Neuron (in vitro differentiated cells): ENCODE measurements around the gene TSC22D4.

Experiments
- H2AFZ ChIP-seq: one replicate; pipeline ENCODE4 v1.6.1; 2013; ENCODE audit warnings: low read depth, mild to moderate bottlenecking, inconsistent platforms, low read length, moderate library complexity
- H3K27me3 ChIP-seq: one replicate; pipeline ENCODE4 v1.6.1; 2013; ENCODE audit warnings: low read length; ENCODE audit not compliant: insufficient read depth
- H3K36me3 ChIP-seq: one replicate; pipeline ENCODE4 v1.6.1; 2013; ENCODE audit warnings: low read length; ENCODE audit not compliant: insufficient read depth
- H3K4me1 ChIP-seq: one replicate; pipeline ENCODE4 v1.6.1; 2013; ENCODE audit warnings: low read length; ENCODE audit not compliant: insufficient read depth
- H3K4me3 ChIP-seq: 2 replicates; pipeline ENCODE4 v1.5.1; 2013; ENCODE audit warnings: mild to moderate bottlenecking, low read length, moderate library complexity
- H3K9me3 ChIP-seq: one replicate; pipeline ENCODE4 v1.6.1; 2013; ENCODE audit warnings: low read length

TSC22D4 gene

GRCh38 chr7:100488333-100489095 is 9.5 kb upstream of the TSC22D4 start:
- no peaks in the 10 kb centered on the region for H3K9me3 ChIP-seq
- peaks cover 4% of the 10 kb centered on the region for H3K36me3 ChIP-seq
- no peaks in the 10 kb centered on the region for H3K27me3 ChIP-seq
- H3K4me1 ChIP-seq, result peaks cover 47% of the 10 kb centered on the region
- no peak overlapping the region for H2AFZ ChIP-seq
- no peak overlapping the region for H3K4me3 ChIP-seq

GRCh38 chr7:100486753-100487446 is 7.9 kb upstream of the TSC22D4 start:
- Histone ChIP-seq H3K36me3 (no peaks in the 10 kb centered on the region), H3K4me3 (no peak overlapping the region), H3K4me1 (peaks cover 52% of the 10 kb centered on the region), H3K27me3 (no peaks in the 10 kb centered on the region), H3K9me3 (no peaks in the 10 kb centered on the region), H2AFZ (no peak overlapping the region)

GRCh38 chr7:100486111-100486636 is 7.2 kb upstream of the TSC22D4 start:
- no peak overlapping the region for H3K4me3 ChIP-seq

GRCh38 chr7:100485471-100485876 is 6.5 kb upstream of the TSC22D4 start:
- peaks cover 45% of the 10 kb centered on the region for H3K4me1 ChIP-seq
- no peak overlapping the region for H3K4me3 ChIP-seq
- no peaks in the 10 kb centered on the region for H3K27me3 ChIP-seq
- no peaks in the 10 kb centered on the region for H3K9me3 ChIP-seq
- H2AFZ ChIP-seq, result no peak overlapping the region
- H3K36me3 ChIP-seq, result no peaks in the 10 kb centered on the region

More at GRCh38 chr7:100486111-100486636, 7.2 kb upstream of the TSC22D4 start:
- no peak overlapping the region for H2AFZ ChIP-seq
- no peaks in the 10 kb centered on the region for H3K36me3 ChIP-seq
- H3K4me1 ChIP-seq, result peaks cover 52% of the 10 kb centered on the region
- H3K27me3 ChIP-seq, result no peaks in the 10 kb centered on the region
- H3K9me3 ChIP-seq, result no peaks in the 10 kb centered on the region

GRCh38 chr7:100484673-100485045 is 5.6 kb upstream of the TSC22D4 start:
- Histone ChIP-seq H3K36me3 (no peaks in the 10 kb centered on the region), H3K9me3 (no peaks in the 10 kb centered on the region), H3K4me1 (peaks cover 41% of the 10 kb centered on the region), H3K4me3 (peak overlapping the region; percentile 82), H3K27me3 (no peaks in the 10 kb centered on the region), H2AFZ (no peak overlapping the region)

- Histone ChIP-seq H2AFZ (peak within 1 kb of the TSS; percentile 60), H3K4me3 (peak within 1 kb of the TSS; percentile 82), H3K27me3 (no peaks in the 10 kb centered on the region), H3K4me1 (peaks cover 38% of the 10 kb centered on the region), H3K9me3 (no peaks in the 10 kb centered on the region), H3K36me3 (no peaks in the 10 kb centered on the region)
Observed at GRCh38 chr7:100483722-100484672, 5.0 kb upstream of the TSC22D4 start, which contains the start of gene NYAP1. Gene NYAP1, plus strand, starts transcription at chr7:100483927. Its CDS starts 1,385 bp downstream, at chr7:100485312.

- Histone ChIP-seq H3K9me3 (no peaks in the 10 kb centered on the region), H3K36me3 (no peaks in the 10 kb centered on the region), H3K4me1 (peaks cover 40% of the 10 kb centered on the region), H3K4me3 (peak overlapping the region; percentile 82), H2AFZ (peak overlapping the region; percentile 60), H3K27me3 (no peaks in the 10 kb centered on the region)
Observed at GRCh38 chr7:100483090-100483721, 4.2 kb upstream of the TSC22D4 start.

GRCh38 chr7:100482728-100483089 is 3.7 kb upstream of the TSC22D4 start:
- H3K4me3 ChIP-seq, result peak overlapping the region; percentile 82
- peaks cover 43% of the 10 kb centered on the region for H3K4me1 ChIP-seq
- H3K27me3 ChIP-seq, result no peaks in the 10 kb centered on the region
- no peaks in the 10 kb centered on the region for H3K9me3 ChIP-seq
- H2AFZ ChIP-seq, result peak overlapping the region; percentile 26
- H3K36me3 ChIP-seq, result no peaks in the 10 kb centered on the region

GRCh38 chr7:100481466-100481865 is 2.5 kb upstream of the TSC22D4 start:
- H2AFZ ChIP-seq, result no peak overlapping the region
- H3K36me3 ChIP-seq, result no peaks in the 10 kb centered on the region
- H3K4me1 ChIP-seq, result peaks cover 45% of the 10 kb centered on the region
- H3K9me3 ChIP-seq, result no peaks in the 10 kb centered on the region
- H3K4me3 ChIP-seq, result no peak overlapping the region
- H3K27me3 ChIP-seq, result no peaks in the 10 kb centered on the region

- Histone ChIP-seq H3K36me3 (peaks cover 6% of the 10 kb centered on the region), H3K4me1 (peaks cover 37% of the 10 kb centered on the region), H3K27me3 (no peaks in the 10 kb centered on the region), H2AFZ (no peak overlapping the region), H3K4me3 (peak overlapping the region; percentile 85), H3K9me3 (no peaks in the 10 kb centered on the region)
Observed at GRCh38 chr7:100477871-100478267, 1.1 kb downstream of the TSC22D4 start.

- H3K9me3 ChIP-seq, result no peaks in the 10 kb centered on the region
- no peak overlapping the region for H3K4me3 ChIP-seq
- peaks cover 6% of the 10 kb centered on the region for H3K36me3 ChIP-seq
- H2AFZ ChIP-seq, result no peak overlapping the region
- H3K4me1 ChIP-seq, result peaks cover 35% of the 10 kb centered on the region
- no peaks in the 10 kb centered on the region for H3K27me3 ChIP-seq
Observed at GRCh38 chr7:100476903-100477870, 1.8 kb downstream of the TSC22D4 start.
